ENCODE results near the gene NHLRC4. TPM values are rescaled to one million over a fixed set of nuclear protein-coding genes. Genes with fewer than 3 reads are reported as not detected.

Gene NHLRC4
- total RNA-seq, 2 experiments from 2014 or later, result 0.41 to 0.72 TPM

DNA sequence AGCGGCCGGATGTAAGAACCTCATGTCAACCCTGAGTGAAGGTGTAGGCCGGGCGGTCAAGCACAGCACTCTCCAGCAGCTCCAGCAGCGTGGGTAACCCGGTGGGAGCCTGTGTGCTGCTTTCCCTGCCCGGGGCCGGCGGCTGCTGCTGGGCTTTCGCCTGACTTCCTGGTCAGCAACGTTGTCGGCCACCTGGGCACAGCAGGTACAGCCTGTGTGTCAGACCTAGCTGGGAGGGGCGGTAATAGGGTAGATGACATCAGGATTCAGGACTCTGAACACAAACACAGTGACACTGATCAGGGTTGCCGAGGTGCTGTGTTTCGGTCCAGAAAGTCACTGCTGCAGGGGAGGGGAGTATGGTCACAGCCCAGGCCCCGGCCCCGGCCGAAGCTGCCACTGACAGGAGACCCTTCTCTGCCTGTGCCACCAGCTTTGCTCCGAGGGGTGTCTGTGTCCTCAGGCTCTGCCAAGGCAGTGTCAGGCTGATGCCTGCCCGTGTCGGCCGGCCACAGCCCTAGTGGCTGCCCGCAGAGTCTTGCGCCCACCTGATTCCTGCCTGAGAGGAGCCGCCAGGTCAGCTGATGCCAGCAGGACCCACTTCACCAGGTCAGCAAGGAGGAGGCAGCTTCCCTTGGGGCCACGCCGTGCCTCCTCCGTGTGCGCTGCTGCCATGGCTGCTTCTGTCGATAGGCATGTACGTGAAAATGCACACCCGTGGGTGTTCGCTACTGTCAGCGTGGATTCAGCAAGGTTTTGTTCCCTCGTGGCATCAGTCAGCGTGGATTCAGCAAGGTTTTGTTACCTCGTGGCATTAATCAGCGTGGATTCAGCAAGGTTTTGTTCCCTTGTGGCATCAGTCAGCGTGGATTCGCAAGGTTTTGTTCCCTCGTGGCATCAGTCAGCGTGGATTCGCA lies 32.3 kb downstream of the NHLRC4 start:
- CTCF ChIA-PET, result interaction anchor here (1.9 kb wide), 1 partner anchor 10 kb away, joined by 9 read pairs; no protein-coding TSS in a partner anchor
- DNase-seq, result no peak
- H3K4me3 Mint-ChIP-seq, result no peak overlapping the region
- intact Hi-C loops (cut with micrococcal nuclease), result no loop called here
- H3K27me3 Mint-ChIP-seq, result no peaks in the 10 kb centered on the region
- H3K36me3 Mint-ChIP-seq (ENCODE audit: low read depth), result no peaks in the 10 kb centered on the region
- ATAC-seq, result no peak
- TF ChIP-seq, protein P1, sequence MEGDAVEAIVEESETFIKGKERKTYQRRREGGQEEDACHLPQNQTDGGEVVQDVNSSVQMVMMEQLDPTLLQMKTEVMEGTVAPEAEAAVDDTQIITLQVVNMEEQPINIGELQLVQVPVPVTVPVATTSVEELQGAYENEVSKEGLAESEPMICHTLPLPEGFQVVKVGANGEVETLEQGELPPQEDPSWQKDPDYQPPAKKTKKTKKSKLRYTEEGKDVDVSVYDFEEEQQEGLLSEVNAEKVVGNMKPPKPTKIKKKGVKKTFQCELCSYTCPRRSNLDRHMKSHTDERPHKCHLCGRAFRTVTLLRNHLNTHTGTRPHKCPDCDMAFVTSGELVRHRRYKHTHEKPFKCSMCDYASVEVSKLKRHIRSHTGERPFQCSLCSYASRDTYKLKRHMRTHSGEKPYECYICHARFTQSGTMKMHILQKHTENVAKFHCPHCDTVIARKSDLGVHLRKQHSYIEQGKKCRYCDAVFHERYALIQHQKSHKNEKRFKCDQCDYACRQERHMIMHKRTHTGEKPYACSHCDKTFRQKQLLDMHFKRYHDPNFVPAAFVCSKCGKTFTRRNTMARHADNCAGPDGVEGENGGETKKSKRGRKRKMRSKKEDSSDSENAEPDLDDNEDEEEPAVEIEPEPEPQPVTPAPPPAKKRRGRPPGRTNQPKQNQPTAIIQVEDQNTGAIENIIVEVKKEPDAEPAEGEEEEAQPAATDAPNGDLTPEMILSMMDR (IDR thresholded peaks at IDR 0.05), result no peak
- H3K27ac Mint-ChIP-seq, result no peak overlapping the region
- H3K4me1 Mint-ChIP-seq (ENCODE audit: low read depth), result peaks cover 12% of the 10 kb centered on the region
- H3K9me3 Mint-ChIP-seq, result no peaks in the 10 kb centered on the region
- POLR2A ChIA-PET, result no interaction called here

DNA sequence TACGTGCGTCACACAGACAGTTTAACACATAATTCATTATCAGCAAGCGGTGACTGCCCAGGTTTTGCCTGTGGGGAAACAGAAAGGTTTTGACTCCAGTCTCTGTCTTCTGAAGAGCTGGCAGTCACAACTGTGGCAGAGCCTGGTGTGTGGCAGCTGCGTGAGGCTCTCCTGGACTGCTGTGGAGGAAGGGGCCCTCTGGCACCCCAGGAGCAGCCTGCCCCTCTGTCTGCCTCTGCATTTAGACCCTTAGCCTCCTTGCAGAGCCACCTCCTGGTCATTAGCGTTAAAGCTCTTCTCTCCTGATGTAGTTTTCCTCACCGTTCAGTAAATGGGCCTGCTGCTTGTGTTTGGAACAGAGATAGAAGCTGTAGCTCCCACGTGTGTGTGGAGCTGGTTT lies 34.0 kb downstream of the NHLRC4 start:
- intact Hi-C loops (cut with micrococcal nuclease), result no loop called here
- ATAC-seq (peak; percentile 51), DNase-seq (no peak)
- no peak overlapping the region for H3K27ac Mint-ChIP-seq
- H3K4me3 Mint-ChIP-seq, result no peak overlapping the region
- H3K4me1 Mint-ChIP-seq (ENCODE audit: low read depth), result peaks cover 12% of the 10 kb centered on the region
- TF ChIP-seq, protein P1 (IDR thresholded peaks at IDR 0.05), result no peak
- no peaks in the 10 kb centered on the region for H3K9me3 Mint-ChIP-seq
- no peaks in the 10 kb centered on the region for H3K27me3 Mint-ChIP-seq
- ChIA-PET POLR2A (interaction anchor here (1.1 kb wide), 1 partner anchor 12 kb away, joined by 4 read pairs; no protein-coding TSS in a partner anchor), CTCF (interaction anchor here (0.9 to 1.9 kb wide), 3 partner anchors 9 to 82 kb away, joined by 3 to 9 read pairs (median 3); no protein-coding TSS in a partner anchor)
- peaks cover 3% of the 10 kb centered on the region for H3K36me3 Mint-ChIP-seq (ENCODE audit: low read depth)

DNA sequence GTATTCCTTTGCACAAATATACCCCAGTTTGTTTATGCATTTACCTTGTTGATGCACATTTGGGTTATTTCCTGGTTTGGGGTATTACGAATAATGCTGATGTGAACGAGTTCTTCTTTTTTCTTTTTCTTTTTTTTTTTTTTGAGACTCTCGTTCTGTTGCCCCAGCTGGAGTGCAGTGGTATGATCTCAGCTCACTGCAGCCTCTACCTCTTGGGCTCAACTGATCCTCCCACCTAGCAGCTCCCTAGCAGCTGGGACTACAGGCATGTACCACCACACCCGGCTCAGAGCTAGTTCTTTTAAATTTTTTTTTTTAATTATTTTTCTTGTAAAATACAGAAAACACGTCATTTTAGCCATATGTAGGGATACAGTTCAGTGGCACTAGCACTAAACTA lies 37.1 kb downstream of the NHLRC4 start:
- ChIA-PET CTCF (interaction anchor here (1.3 kb wide), 1 partner anchor 58 kb away, joined by 3 read pairs; no protein-coding TSS in a partner anchor), POLR2A (no interaction called here)
- TF ChIP-seq, protein P1 (IDR thresholded peaks at IDR 0.05), result no peak
- DNase-seq, result no peak
- Mint-ChIP-seq H3K4me3 (no peak overlapping the region), H3K27ac (no peak overlapping the region), H3K36me3 (ENCODE audit: low read depth) (peaks cover 3% of the 10 kb centered on the region), H3K4me1 (ENCODE audit: low read depth) (peaks cover 15% of the 10 kb centered on the region), H3K9me3 (no peaks in the 10 kb centered on the region), H3K27me3 (no peaks in the 10 kb centered on the region)
- ATAC-seq, result no peak
- intact Hi-C loops (cut with micrococcal nuclease), result no loop called here

DNA sequence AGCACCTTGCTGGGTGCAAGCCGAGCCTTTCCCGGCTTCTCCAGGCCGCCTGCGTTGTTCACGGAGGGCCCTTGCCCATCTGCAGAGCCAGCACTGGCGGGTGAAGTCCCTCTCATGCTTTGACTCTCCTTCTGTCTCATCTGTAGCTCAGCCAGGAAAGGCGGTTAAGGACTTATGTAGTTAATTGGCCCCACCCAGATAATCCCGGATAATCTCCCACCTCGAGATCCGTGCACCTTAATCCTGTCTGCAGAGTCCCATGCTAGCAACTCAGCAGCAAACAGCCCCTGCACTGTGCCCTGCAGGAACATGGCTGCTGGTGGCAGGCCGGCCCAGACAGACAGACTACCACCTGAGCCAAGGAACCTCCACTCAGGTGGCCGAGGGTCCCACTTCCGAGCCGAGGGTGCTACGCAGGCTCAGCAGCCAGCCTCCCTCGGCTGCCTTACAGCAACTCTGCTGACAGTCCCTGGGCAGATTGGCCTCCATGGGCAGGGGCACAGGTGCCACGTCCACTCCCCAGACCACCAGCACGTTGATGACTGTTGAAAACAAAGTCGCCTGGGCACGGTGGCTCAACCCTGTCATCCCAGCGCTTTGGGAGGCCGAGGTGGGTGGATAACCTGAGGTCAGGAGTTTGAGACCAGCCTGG lies 40.0 kb downstream of the NHLRC4 start:
- Mint-ChIP-seq H3K9me3 (no peaks in the 10 kb centered on the region), H3K4me3 (no peak overlapping the region), H3K27ac (no peak overlapping the region), H3K4me1 (ENCODE audit: low read depth) (peaks cover 20% of the 10 kb centered on the region), H3K27me3 (no peaks in the 10 kb centered on the region), H3K36me3 (ENCODE audit: low read depth) (peaks cover 3% of the 10 kb centered on the region)
- POLR2A ChIA-PET, result no interaction called here
- CTCF ChIA-PET, result no interaction called here
- TF ChIP-seq, protein P1 (IDR thresholded peaks at IDR 0.05), result no peak
- ATAC-seq (no peak), DNase-seq (no peak)
- intact Hi-C loops (cut with micrococcal nuclease), result no loop called here
